Thyroid gland (tissue), 4 donors: ENCODE data around the gene GRIK4.

Source experiments
- POLR2A ChIP-seq, 2 donors: fragments of 450-650 bp; IDR thresholded peaks; one replicate each; pipeline ENCODE4 v1.6.1; 2017; ENCODE audit warnings: antibody characterized with exemption in 2 of 2, mild to moderate bottlenecking in 2 of 2, moderate library complexity in 1 of 2
- TF ChIP-seq, protein P1 (sequence below), 6 experiments: fragments of 200-600 bp in 3 of 6; fragments of 450-650 bp in 3 of 6; sonication (generic) in 3 of 6; IDR thresholded peaks; one replicate each; pipeline ENCODE4 v1.5.1; 2016 to 2019; ENCODE audit warnings: antibody characterized with exemption in 6 of 6, mild to moderate bottlenecking in 2 of 6, inconsistent platforms in 1 of 6, moderate library complexity in 1 of 6

- TF ChIP-seq, protein P1, sequence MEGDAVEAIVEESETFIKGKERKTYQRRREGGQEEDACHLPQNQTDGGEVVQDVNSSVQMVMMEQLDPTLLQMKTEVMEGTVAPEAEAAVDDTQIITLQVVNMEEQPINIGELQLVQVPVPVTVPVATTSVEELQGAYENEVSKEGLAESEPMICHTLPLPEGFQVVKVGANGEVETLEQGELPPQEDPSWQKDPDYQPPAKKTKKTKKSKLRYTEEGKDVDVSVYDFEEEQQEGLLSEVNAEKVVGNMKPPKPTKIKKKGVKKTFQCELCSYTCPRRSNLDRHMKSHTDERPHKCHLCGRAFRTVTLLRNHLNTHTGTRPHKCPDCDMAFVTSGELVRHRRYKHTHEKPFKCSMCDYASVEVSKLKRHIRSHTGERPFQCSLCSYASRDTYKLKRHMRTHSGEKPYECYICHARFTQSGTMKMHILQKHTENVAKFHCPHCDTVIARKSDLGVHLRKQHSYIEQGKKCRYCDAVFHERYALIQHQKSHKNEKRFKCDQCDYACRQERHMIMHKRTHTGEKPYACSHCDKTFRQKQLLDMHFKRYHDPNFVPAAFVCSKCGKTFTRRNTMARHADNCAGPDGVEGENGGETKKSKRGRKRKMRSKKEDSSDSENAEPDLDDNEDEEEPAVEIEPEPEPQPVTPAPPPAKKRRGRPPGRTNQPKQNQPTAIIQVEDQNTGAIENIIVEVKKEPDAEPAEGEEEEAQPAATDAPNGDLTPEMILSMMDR (IDR thresholded peaks at IDR 0.05): no peak
- no peak for TF ChIP-seq POLR2A (IDR thresholded peaks at IDR 0.05)
Measured at GRCh38 chr11:120610111-120610510, 98.6 kb downstream of the GRIK4 start.
